Measurements from ENCODE around the gene PTPN12.

DNA sequence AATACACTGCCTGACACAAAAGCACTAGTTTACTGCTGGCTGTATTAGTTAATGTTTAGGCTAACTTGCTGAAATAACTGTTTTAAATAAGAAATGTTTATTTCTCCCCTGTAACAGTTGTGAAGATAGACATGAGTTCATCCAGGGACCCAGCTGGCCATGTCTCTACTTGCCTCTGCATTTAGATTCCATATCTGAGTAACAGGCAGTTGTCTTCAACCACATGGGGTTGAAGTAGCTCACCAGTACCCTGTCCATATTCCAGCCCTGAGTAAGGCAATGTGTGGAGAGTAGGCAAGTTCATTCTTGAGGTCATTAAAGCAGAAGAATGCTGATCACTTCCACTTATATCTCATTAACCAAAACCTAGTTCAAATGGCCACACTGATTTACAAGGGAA is 128.1 kb downstream of the PTPN12 start:
- TF ChIP-seq CTCF (IDR thresholded peaks at IDR 0.05; ENCODE audit: poor library complexity, severe bottlenecking) (no peak), RAD21 (conservative IDR thresholded peaks at IDR 0.05) (no peak), EZH2 (IDR thresholded peaks at IDR 0.05; ENCODE audit: borderline replicate concordance, insufficient read depth, low read length, poor library complexity, severe bottlenecking) (no peak), SMC3 (conservative IDR thresholded peaks at IDR 0.05; ENCODE audit: poor library complexity) (no peak)

Measured in neural cell (in vitro differentiated cells).